NCI-H2171 treated with DMSO at 0.1 percent for 48 hours (cell line): ENCODE results near the gene DENND5B.
"Not testable (repeated sequence)": the region's sequence is repeated elsewhere in the genome, so short reads cannot be mapped to it uniquely, and the experiment has no call there.

Experiments used
- DNase-seq: peaks from one replicate; lab custom pipeline; 2025; lab: John Stamatoyannopoulos, UW

The DENND5B gene

DNA sequence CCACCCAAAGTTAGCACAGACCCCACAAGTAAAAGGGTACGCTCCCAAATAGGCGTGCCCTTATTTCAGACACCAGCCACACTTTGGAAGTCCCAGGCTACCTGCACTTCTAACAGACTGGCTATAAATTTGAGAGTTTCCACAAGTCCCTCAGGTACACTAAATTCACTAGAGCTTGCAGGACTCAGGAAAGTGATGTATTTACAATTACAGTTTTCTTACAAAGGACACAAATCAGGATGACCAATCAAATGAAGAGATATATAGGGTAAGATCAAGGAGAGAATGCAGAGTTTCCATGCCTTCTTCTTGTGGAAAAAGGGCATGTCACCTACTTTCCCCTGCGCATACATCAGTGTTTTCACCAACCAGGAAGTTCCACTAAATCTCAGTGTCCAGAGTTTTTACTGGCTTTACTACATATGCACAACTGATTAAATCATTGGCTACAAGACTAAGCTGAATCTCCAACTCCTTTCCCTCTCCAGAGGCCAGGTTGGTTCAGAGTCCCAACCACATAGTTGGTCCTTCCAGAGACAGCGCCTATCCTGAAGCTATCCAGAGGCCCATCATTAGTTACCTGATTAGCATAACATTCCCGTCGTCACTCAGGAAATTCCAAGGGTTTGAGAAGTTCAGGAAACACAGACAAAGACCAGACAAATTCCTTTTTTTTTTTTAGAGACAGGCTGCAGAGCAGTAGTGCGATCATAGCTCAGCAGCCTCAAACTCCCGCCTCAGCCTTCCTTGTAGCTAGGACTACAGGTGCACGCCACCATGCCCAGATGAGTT lies 84.2 kb downstream of the DENND5B start:
- no peak for DNase-seq

DNA sequence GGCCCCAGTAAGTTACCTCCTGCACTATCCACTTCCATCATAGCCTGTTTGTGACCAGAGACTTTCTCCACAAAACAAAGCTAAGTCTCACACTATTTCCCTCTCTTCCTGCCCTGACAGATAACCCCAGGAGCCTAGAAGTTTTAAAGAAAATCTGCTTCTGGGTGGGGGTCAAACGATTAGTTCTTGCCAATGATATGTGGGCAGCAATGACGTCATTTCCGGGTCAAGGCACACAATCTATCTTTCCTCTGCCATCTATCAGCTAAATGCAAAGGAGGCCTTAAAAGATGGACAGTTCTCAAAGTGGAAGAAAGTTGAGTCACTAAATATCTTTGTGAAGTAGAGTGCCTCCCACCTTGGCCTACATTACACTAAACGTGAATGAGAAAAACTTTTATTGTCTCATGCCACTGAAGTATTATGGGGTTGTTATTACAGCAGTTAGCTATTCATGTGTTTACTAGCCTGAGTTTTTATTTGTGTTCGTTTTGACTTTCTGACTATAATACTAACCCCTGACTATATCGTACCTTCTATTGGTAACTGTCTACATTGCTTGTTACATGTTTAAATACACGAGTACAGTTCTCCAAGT lies 86.2 kb downstream of the DENND5B start:
- DNase-seq, result no peak

DNA sequence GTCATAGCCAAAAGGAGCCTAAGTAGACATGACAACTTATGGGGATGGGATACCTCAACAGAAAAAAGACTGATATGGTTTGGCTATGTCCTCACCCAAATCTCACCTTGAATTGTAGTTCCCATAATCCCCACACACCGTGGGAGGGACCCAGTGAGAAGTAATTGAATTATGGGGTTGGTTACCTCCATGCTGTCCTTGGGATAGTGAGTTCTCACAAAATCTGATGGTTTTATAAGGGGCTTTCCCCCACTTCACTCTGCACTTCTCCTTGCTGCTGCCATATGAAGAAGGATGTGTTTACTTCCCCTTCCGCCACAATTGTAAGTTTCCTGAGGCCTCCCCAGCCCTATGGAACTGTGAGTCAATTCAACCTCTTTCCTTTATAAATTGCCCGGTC lies 89.9 kb downstream of the DENND5B start:
- not testable (repeated sequence) for DNase-seq

DNA sequence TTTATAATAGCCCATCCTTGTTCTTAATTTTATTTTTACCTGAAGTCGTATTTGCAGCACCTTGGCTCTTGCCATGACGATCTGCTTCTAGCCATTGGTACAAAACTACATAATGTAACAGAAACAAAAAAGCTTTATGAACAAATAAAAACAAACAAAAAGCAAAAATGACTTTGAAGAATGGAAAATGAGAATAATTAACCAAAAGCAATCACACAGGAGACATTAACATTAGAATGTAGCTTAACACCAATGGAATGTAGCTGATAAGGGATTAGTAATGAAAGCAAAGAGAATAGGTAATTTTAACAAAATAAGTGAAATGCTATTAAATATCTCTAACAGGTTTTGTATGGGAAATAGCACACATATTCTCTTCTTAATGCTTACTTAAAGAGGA lies 91.4 kb downstream of the DENND5B start:
- no peak for DNase-seq

DNA sequence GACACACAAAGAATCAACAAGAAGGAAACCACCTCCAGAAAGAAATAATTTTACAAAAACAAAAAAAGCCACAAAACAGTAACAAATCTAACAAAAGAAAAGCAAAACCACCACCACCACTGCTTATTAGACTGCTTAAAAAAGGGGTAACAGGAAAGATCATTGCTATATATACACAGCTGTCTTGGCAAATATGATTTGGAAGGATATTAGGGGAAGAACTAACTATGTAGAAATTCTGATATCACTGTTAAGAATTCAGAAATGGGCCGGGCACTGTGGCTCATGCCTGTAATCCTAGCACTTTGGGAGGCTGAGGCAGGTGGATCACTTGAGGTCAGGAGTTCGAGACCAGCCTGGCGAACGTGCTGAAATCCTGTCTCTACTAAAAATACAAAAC lies 92.5 kb downstream of the DENND5B start:
- no peak for DNase-seq

DNA sequence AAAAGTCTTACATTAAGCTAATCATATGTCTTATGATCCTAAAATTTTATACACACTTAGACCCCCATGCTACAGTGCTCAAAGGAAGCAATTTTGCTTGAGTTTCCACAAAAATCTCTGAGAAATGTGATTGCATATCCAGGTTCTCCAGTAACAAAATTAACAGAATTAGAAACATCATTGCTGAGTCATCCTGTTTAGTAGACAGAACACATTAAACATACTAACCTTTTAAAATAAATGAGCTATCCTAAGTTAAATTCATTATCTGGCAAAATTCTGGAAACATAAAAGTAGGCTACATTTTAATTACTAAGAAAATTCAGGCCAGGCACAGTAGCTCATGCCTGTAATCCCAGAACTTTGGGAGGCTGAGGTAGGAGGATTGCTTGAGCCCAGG lies 94.7 kb downstream of the DENND5B start:
- no peak for DNase-seq

DNA sequence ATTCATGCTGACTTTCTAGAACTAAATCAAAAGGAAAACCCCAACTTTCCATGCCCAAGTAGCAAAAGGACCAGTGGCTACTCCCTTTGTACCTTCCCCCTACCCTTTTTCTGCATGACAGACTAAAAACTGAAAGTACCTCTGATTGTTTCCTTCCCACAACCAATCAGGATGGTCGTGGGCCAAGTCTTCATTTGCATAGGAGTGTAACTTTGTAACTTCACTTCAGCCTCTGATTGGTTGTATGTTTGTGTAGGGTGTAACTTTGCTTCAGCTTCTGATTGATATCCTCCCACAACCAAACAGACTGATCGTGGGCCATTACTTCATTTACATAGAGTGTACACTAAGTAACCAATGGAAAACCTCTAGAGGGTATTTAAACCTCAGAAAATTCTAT lies 96.5 kb downstream of the DENND5B start:
- no peak for DNase-seq

DNA sequence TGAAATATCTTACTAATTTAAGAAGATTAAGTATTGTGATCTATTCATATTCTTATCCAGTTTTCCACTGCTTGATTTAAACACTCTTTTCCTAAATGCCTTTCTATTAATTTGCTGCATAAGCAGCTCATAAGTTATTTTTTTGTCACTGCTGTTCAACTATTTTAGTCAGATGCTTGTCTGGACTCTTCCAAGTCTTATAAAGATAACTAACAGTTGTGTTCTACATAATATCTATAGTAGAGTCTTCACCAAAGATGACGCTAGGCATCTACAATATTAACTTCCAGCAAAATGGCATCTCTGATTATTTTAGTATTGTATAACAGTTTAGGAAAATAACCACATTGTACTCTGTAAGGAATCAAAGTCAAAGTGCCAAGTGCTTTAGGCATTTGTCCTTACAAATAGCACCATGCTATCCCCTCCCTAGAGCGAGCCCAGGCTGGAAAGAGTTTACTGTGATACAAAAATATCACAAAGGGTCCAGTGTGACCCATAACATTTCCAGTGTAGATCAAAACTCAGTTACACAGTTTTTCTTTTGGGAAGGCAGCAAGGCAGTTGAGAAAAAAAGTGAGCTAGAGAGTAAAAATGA lies 98.2 kb downstream of the DENND5B start:
- DNase-seq, result no peak

DNA sequence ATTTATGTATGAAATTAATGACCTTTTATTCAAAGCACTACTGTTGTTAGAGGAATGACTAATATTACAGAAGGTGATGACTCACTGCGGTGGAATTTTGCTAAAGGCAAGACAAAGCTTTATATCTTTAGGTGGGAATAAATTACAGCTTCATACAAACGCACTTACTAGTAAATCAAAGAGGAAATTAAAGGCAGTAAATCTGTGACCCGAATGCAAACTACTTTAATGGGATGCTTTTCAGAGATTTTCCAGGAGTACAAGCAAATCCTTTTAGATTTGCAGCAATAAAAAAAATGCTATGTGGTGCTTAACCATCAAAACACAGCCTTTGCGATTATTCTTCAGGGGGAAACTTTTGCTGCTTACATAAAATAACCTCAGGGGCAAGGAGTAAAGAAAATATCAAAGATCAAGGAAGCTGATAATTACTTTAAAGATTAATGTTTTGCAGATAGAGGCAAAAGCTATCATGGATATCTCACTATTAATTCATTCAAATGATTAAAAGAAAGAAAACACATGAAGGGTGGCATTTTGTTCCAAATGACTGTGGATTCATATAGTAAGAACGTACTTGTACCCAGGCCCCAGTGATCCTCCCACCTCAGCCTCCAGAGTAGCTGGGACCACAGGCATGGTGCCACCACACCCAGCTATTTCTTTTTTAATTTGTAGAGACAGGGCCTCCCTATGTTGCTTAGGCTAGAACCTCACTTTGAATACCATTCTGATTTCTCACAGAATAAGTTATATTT lies 98.9 kb downstream of the DENND5B start:
- DNase-seq, result no peak

DNA sequence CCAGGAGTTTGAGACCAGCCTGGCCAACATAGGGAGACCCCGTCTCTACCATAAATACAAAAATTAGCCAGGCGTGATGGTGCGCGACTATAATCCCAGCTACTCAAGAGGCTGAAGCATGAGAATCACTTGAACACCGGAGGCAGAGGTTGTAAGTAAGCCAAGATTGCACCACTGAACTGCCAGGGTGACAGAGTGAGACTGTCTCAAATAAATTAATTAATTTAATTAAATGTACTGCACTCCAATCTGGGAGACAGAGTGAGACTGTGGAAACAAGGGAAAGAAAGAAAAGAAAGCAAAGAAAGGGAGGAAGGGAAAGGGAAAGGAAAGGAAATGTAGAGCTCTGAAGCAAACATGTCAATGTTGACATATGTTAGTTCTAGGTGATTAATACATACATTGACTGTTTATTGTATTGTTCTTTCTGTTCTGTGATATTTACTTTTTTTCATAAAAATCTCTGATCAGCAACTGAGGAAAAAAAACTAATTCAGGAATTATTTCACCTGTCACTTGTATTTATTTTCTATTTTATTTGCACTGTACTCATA lies 99.6 kb downstream of the DENND5B start:
- DNase-seq, result no peak

DNA sequence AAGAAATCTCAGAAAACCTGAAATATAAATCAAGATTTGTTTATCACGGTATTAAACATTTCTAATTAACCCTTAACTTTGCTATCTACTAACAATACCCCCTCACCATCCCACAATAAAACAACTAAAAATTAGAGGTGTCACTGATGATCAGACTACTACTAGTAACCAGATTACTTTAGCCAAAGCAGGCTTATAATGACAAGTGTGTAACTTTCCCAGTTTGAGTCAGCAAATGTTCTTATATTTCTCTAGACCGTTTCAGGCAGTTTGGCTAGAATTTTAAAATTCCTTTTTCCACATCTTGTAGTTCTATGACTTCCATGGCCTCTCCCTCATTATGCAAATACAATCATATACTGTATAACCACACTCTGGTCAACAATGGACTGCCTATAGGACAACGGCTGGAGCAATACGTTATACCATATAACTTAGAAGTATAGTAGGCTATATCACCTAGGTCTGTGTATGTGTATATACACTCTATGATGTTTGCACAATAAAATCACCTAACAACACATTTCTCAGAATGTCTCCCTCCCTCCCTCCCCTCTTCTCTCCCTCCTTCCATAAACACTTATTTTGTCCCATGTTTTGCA lies 102.1 kb downstream of the DENND5B start:
- DNase-seq, result no peak

DNA sequence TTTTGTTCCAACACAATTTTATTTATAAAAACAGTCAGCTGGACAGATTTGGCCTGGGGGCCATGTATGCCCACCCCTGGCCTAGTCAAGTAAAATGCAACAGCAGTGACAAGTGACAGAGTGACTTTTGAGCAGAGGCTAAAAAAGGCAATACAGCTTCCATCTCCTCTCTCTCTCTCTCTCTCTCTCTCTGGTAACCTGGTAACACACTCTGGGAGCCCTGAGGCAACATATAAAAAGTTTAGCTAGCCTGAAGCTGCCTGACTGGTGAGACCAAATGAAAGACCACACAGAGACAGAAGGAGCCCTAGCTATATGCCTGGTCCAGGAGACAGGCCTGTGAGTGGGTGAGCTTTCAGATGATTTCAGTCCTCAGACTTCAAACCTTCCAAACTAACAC lies 105.4 kb downstream of the DENND5B start:
- no peak for DNase-seq

DNA sequence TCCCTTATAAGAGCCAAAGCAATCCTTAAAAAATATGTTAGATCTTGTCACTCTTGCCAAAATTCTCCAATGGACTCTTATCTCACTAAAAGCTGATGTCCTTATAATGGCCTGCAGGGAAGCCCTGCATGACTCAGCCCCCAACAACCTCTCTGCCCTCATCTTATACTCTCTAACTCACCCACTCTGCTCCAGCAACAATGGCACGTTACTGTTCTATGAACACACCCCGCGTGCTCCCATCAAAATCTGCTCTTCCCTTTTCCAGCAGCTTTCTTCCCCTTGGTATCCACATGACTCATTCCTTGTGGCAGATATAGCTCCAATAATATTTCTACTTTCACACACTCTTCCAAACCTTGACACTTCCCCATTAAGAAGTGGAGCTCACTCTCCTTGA lies 108.1 kb downstream of the DENND5B start:
- DNase-seq, result no peak

DNA sequence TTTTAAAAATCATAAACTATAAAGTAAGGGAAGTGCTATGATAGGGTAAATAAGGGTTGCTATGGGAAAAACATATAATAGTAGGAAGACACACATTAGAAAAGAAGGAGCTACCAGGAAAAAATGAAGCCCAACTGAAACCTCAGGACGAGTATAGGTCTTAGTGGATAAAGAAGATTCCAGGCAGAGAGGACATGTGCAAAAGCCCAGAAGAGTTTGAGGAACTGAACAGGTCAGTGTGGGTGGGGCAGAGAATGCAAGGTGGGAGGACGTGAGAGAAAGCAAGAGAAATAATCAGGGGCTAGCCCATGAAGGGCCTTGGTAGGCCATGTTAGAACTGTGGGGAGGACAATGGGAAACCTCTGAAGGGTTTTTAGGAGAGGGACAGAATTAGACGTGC lies 109.5 kb downstream of the DENND5B start:
- DNase-seq, result no peak

DNA sequence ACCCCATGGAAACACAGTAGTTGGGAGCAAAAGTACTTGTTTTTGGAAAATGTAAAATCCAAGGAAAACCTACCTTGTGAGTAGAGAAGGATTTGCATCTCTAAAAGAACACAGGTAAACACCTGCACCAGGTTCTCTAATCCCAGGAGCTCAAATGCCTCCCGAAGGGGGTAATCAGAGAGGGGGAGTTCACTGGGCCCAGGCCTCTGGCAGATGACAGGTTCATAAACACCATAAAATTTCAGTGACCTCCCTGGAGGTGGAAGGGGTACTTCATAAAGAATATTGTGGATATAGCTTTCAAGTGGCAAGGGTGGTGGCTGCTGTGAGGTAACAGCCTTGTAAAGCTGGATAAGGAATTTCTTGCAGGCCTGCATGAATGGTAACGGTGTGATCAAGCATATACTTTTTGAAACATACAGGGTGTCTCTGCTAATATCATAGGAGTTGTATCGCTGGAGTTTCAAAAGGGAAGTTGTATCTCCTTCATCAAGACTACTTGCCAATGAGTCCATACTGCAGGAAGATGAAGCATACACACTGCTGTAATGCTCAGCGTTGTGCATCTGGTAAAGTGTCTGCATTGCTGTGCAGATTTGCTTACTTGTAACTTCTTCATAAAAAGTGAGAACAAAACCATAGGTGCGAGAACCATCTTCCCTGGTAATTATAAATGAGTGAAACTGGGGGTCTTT lies 111.3 kb downstream of the DENND5B start:
- no peak for DNase-seq

DNA sequence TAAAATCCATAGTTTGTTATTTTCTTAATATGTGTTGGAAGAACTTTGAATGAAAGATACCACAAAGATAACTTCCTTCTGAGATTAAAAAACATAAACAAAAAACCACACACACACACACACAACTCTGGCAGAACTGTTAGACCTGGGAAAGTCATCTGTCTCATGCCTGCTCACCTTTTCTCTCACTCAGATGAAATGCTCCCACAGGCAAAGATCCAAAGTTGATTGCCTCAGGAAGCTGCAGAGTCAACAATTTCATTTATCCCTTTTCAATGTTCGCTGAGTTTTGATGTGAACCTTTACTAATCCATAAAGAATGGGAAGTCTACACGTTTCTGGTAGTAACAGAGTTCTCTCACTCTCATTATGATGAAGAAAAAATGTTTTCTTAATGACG lies 112.0 kb downstream of the DENND5B start:
- no peak for DNase-seq

DNA sequence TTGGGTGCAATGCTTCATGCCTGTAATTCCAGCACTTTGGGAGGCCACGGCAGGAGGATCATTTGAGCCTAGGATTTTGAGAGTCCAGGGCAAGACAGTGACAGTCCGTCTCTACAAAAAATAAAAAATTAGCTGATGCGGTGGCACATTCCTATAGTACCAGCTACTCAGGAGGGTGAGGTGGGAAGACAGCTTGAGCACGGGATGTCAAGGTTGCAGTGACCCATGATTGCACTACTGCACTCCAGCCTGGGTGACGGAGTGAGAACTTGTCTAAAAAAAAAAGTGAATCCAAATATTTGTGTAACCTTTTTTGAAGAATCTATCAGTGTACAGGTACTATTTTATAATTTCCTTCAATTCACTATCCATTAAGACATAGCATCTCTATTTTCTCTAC lies 112.5 kb downstream of the DENND5B start:
- no peak for DNase-seq

DNA sequence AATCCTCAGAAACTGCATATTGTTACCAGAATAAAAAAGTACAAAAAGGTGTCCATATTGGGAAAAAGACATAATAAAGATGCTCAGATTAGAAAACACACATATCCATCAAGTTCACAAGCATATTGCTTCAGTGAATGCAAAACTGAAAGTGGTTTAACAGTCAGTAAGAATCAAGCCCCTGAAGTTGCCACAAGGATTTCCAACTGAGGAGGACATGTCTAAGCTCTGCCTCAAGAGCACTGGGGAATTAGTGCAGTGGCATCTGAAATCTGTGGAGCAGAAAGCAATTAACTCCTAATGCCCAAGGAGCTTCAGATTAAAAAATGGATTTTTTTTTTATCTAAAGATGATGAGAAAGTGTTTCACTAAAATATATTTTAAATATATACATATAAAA lies 113.2 kb downstream of the DENND5B start:
- DNase-seq, result no peak

DNA sequence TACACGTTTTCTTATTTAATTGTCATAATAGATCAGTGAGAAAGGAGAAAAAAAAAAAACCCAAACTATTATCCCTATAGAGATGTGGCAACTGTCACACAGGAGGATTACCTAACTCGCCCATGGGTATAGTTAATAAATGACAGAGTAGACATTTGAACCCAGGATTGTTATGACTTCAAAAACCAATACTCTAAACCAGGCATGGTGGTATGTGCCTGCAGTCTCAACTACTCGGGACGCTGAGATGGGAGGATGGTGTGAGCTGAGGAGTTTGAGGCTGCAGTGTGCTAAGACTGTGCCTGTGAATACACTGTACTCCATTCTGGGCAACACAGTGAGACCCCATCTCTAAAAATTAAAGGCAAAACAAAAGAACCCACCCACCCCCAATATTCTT lies 114.5 kb downstream of the DENND5B start:
- DNase-seq, result no peak

DNA sequence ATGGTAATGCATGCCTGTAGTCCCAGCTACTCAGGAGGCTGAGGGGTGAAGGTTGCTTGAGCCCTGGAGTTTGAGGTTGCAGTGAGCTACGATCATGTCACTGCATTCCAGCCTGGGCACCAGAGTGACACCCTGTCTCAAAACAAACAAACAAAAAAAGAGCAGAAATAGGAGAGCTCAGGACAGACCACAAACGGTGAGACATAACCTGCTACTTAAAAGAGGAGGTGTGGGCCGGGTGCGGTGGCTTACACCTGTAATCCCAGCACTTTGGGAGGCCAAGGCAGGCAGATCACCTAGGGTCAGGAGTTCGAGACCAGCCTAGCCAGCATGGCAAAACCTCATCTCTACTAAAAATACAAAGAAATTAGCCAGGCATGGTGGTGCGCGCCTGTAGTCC lies 115.3 kb downstream of the DENND5B start:
- DNase-seq, result not testable (repeated sequence)

DNA sequence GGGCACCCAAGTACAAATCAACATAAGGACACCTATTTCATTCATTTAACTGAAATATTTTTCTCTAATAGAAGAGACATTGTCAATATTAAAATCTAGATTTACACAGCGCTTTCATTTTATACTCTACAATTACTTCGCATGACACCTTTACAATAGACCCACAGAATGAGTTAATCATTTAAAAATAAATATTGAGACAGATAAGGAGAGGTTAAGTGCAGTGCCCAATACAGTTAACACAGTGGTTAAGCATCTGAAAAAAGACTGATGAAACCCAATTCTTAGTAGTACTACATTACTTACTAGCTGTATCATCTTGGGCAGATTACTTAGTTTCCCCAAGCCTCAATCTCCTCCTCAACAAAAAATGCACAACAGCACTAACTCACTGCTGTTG lies 116.2 kb downstream of the DENND5B start:
- no peak for DNase-seq

DNA sequence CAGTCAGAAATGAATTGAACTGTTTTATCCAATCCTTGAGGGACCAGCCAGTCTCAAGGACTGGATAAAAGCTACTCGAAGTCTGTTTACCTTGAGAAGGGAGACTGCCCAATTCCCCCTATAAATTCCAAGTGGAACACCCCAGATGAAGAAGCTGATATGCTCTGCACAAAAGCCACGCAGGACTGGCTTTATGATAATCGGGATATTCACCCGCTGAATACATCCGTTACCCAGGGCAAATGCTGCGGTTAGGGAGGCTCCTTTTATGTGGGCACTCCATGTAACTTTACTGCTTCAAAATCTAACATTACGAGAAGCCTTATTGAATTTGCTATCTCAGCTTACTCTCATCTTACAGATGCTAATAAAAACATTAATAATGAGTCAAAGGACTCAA lies 119.1 kb downstream of the DENND5B start:
- DNase-seq, result no peak
